Dermis lymphatic vessel endothelial cell (primary cell): ENCODE data around the gene RBM28. TPM values are rescaled to one million over a fixed set of nuclear protein-coding genes. Genes with fewer than 3 reads are reported as not detected.

ENCODE experiments used
- total RNA-seq: library from RNA; depleted of rRNA; stranded (reverse); fragments of >200 nt; gene quantifications from 2 replicates; pipeline ENCODE4 v1.2.1, GENCODE V29; 2014

The RBM28 gene, protein sequence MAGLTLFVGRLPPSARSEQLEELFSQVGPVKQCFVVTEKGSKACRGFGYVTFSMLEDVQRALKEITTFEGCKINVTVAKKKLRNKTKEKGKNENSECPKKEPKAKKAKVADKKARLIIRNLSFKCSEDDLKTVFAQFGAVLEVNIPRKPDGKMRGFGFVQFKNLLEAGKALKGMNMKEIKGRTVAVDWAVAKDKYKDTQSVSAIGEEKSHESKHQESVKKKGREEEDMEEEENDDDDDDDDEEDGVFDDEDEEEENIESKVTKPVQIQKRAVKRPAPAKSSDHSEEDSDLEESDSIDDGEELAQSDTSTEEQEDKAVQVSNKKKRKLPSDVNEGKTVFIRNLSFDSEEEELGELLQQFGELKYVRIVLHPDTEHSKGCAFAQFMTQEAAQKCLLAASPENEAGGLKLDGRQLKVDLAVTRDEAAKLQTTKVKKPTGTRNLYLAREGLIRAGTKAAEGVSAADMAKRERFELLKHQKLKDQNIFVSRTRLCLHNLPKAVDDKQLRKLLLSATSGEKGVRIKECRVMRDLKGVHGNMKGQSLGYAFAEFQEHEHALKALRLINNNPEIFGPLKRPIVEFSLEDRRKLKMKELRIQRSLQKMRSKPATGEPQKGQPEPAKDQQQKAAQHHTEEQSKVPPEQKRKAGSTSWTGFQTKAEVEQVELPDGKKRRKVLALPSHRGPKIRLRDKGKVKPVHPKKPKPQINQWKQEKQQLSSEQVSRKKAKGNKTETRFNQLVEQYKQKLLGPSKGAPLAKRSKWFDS
- 7.0 and 15.5 TPM in 2 replicates for total RNA-seq

DNA sequence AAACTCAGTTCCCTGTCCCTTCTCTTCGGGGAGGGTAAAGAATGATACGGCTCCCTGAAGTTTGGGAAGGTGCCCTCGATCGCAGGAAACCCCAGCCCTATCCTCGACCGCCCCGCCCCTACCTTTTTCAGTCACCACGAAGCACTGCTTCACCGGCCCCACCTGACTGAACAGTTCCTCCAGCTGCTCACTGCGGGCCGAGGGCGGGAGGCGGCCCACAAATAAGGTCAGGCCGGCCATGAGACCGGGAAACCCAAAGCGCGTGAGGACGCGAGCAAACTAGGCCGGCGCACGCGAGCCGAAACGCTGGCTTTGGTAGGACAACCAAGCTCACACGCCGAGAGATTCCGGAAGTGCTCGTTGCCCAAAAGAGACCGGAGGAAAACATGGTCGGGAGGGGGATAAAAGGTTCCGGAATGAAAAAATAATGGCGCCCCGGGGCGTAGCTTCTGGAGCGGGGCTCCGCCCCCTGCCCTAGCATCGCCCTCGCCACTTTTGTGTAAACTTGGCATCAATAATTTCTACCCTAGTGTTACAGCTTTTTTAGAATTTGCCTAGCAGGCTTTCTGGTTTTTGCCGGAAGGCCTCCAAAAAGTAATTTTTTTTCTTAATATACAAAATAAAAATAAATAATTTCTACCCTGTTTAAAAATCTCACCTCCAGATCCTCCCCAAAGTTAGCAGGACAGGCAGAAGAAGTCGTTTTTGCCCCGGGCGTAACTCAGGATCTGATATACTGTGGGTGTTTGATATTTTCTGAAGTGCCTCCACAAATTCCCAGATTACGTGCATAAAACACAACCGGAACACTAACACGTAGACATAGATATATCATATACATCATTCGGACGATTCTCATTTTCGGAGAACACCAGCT lies at the start of gene RBM28:
Gene RBM28, minus strand, starts transcription at position 355 of the 877 bp plus-strand sequence. Its CDS starts 115 bp downstream, at position 240.

GRCh38 chr7:128361411-128362379 lies 18.0 kb upstream of the RBM28 start, which contains the start of gene PRRT4:
PRRT4 (minus strand) TSS chr7:128361690.

Other genes starting within 250 kb of the RBM28 start
- not detected in 2 replicates for gene LEP, start 102.6 kb downstream of the RBM28 start, total RNA-seq
- gene PRRT4, start 17.8 kb upstream of the RBM28 start, total RNA-seq: not detected in 2 replicates
- gene IMPDH1, start 66.1 kb upstream of the RBM28 start, total RNA-seq: 31.1 and 42.9 TPM in 2 replicates
- gene HILPDA, start 112.0 kb upstream of the RBM28 start, total RNA-seq: 6.9 and 9.1 TPM in 2 replicates
- gene METTL2B, start 132.8 kb upstream of the RBM28 start, total RNA-seq: 21.3 and 25.9 TPM in 2 replicates